ENCODE measurements around the gene MLYCD.

Gene MLYCD

GRCh38 chr16:83972256-83973008, 73.5 kb downstream of the MLYCD start:
- no peak for DNase-seq

GRCh38 chr16:83973077-83973476, 74.2 kb downstream of the MLYCD start:
- DNase-seq, result no peak

GRCh38 chr16:83973581-83974385, 74.9 kb downstream of the MLYCD start:
- no peak for DNase-seq

GRCh38 chr16:83974475-83974874, 75.6 kb downstream of the MLYCD start:
- DNase-seq, result no peak

GRCh38 chr16:83975590-83976260, 76.8 kb downstream of the MLYCD start:
- DNase-seq, result no peak
